ENCODE results near the gene CCDC40. TPM values are rescaled to one million over a fixed set of nuclear protein-coding genes. Genes with fewer than 3 reads are reported as not detected.

Gene CCDC40, protein sequence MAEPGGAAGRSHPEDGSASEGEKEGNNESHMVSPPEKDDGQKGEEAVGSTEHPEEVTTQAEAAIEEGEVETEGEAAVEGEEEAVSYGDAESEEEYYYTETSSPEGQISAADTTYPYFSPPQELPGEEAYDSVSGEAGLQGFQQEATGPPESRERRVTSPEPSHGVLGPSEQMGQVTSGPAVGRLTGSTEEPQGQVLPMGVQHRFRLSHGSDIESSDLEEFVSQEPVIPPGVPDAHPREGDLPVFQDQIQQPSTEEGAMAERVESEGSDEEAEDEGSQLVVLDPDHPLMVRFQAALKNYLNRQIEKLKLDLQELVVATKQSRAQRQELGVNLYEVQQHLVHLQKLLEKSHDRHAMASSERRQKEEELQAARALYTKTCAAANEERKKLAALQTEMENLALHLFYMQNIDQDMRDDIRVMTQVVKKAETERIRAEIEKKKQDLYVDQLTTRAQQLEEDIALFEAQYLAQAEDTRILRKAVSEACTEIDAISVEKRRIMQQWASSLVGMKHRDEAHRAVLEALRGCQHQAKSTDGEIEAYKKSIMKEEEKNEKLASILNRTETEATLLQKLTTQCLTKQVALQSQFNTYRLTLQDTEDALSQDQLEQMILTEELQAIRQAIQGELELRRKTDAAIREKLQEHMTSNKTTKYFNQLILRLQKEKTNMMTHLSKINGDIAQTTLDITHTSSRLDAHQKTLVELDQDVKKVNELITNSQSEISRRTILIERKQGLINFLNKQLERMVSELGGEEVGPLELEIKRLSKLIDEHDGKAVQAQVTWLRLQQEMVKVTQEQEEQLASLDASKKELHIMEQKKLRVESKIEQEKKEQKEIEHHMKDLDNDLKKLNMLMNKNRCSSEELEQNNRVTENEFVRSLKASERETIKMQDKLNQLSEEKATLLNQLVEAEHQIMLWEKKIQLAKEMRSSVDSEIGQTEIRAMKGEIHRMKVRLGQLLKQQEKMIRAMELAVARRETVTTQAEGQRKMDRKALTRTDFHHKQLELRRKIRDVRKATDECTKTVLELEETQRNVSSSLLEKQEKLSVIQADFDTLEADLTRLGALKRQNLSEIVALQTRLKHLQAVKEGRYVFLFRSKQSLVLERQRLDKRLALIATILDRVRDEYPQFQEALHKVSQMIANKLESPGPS
- not detected in 2 replicates for total RNA-seq (2013; cell fraction: nucleolus; rRNA removed)
- 0.06 TPM in 1 of 2 replicates, not detected in the other for total RNA-seq (2014; rRNA removed)
- not detected in 2 replicates for total RNA-seq (2014; rRNA removed; fragmentation: Illumina TruSeq; extraction: Trizol)
- total RNA-seq (2021), result not detected in 2 replicates
- polyA plus RNA-seq (2011; ENCODE audit: low read depth), result not detected
- 0.10 TPM in 1 of 2 replicates, not detected in the other for polyA plus RNA-seq (2011; rRNA removed)
- 0.19 TPM in 1 of 2 replicates, not detected in the other for polyA plus RNA-seq (2011; cell fraction: cytosol; rRNA removed)
- polyA plus RNA-seq (2011; cell fraction: nucleus; rRNA removed), result 0.36 and 0.47 TPM in 2 replicates
- not detected in 2 replicates for polyA plus RNA-seq (2012)
- not detected in 2 replicates for polyA plus RNA-seq (2014; fragmentation: Illumina TruSeq; extraction: Trizol)
- polyA plus RNA-seq (2014; fragmentation: Nextera tagmentation; extraction: Ambion mirVana), result not detected
- not detected in 2 replicates for polyA plus RNA-seq (2014; rRNA removed)
- polyA plus RNA-seq (2016; fragmentation: Nextera tagmentation; extraction: Ambion mirVana), result not detected
- polyA minus RNA-seq (2011; rRNA and poly(A)+ RNA removed), result not detected in 2 replicates
- polyA minus RNA-seq (2011; cell fraction: cytosol; rRNA and poly(A)+ RNA removed), result not detected in 2 replicates
- not detected in 2 replicates for polyA minus RNA-seq (2011; cell fraction: nucleus; rRNA and poly(A)+ RNA removed)
- percentile 10 among the genes with signal in this experiment for Bru-seq, nascent RNA
- BruChase-seq, experiment 1, labeled RNA remaining after a 6-hour chase, result percentile 14 among the genes with signal in this experiment
- BruChase-seq, experiment 2, labeled RNA remaining after a 2-hour chase, result percentile 16 among the genes with signal in this experiment
- long read RNA-seq, experiment 1, result 0 reads
- long read RNA-seq, experiment 2, result 0 reads

DNA sequence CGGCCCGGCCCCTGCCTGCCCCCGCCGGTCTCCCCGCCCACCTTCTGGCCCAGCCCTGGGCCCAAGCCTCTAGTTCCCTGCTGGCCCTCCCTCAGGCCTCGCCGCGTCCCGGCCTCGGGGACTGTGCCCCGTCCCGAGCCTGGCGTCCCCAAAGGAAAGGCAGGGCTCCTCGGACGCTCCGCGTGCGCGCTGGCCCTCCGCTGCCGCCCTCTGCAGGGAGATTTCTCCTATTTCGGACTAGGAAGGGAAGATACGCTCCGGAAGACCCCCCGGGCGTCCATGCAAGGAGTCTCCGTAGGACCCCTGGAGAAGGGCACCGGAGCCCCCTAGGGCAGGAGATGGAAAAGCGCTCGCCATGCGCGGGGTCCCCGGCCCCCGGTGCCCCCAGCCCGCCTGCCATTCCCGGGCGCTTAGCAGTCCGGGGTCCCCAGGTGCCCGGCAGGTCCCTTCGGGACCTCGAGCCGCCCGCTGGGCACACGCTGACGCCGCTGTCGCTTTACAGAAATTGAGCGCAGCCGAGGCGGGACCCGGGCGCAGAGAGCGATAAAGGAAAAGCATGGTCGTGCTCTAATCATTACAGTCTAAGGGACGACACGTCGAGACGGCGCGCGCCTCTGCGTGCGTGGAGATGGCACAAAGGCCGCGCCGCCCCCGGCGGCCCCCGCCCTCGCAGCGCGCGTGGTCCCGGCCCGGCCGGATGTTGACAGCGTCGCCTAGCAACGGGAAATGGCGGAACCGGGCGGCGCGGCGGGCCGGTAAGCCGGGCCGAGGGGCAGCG, at the start of gene CCDC40:
TSS of gene CCDC40 (plus strand) at position 706 of the 778 bp plus-strand sequence. CDS start at position 727, 21 bp downstream.
- H2AFZ ChIP-seq (ENCODE audit: control insufficient read depth, low read depth, low read length), result peak within 1 kb of the TSS; percentile 66
- in situ Hi-C loops (cut with MboI) (no loop called here), intact Hi-C loops (cut with micrococcal nuclease; ENCODE audit: unreplicated experiment) (no loop called here)
- FAIRE-seq, result no peak
- no peak within 1 kb of the TSS; the same call in 1 of the 2 replicates for H3K9ac ChIP-seq (ENCODE audit: control insufficient read depth, insufficient read depth, low read length)
- H3K27ac ChIP-seq (ENCODE audit: control insufficient read depth, insufficient read depth), result no peak within 1 kb of the TSS
- POLR2A ChIA-PET, result no interaction called here
- peak within 1 kb of the TSS; percentile 89 for H3K4me2 ChIP-seq (ENCODE audit: control insufficient read depth, insufficient read depth)
- H3K4me1 ChIP-seq (ENCODE audit: control insufficient read depth, insufficient read depth, low read length), result no peaks in the 10 kb centered on the region
- SMC1A ChIA-PET (ENCODE audit: uncharacterized antibody, unreplicated experiment), result no interaction called here
- WGBS (ENCODE audit: insufficient coverage, insufficient replicate concordance, low lambda C conversion rate, missing lambda C conversion rate), result 2% methylated on average over 82 of the region's 89 CpGs
- H3K36me3 ChIP-seq (ENCODE audit: control insufficient read depth in 2 of 2, insufficient read depth in 2 of 2, low read length in 1 of 2), result no peaks in the 10 kb centered on the region
- peaks cover 3 to 4% of the 10 kb centered on the region in 2 experiments; a peak in 3 of 4 replicates for H3K27me3 ChIP-seq (replicated peaks in 1 of 2; ENCODE audit: control insufficient read depth in 2 of 2, insufficient read depth in 2 of 2, low read length in 1 of 2)
- H3K9me3 ChIP-seq (replicated peaks; ENCODE audit: control insufficient read depth, insufficient read depth, low read length), result no peaks in the 10 kb centered on the region
- CTCF ChIA-PET, result no interaction called here
- DNase-seq (ENCODE audit: low read depth, low spot score), result no peak
- no TSS peak for BruUV-seq (replicated peaks)
- H3K4me3 ChIP-seq, result peak within 1 kb of the TSS; percentile 74; the same call in 1 of the 2 replicates
- RAD21 ChIA-PET (ENCODE audit: unreplicated experiment), result no interaction called here
- peak; percentile 96 for ATAC-seq
- no peaks in the 10 kb centered on the region for H3K79me2 ChIP-seq (ENCODE audit: control insufficient read depth, insufficient read depth, low read length)
- H4K20me1 ChIP-seq (ENCODE audit: control insufficient read depth, insufficient read depth), result no peaks in the 10 kb centered on the region
- TF ChIP-seq EP300 (IDR thresholded peaks at IDR 0.05; ENCODE audit: borderline replicate concordance in 1 of 2, control insufficient read depth in 1 of 2, low read depth in 2 of 2, low read length in 2 of 2) (no peak), EGR1 (IDR thresholded peaks at IDR 0.05; ENCODE audit: borderline replicate concordance in 1 of 2, low read depth in 2 of 2, low read length in 2 of 2) (peak in 1 of 2 experiments; percentile 70; a peak in 1 of 3 replicates), BACH1 (IDR thresholded peaks at IDR 0.05; ENCODE audit: borderline replicate concordance) (peak; percentile 40; the same call in 1 of the 2 replicates), POLR2A (IDR thresholded peaks at IDR 0.05; ENCODE audit: low read depth, low read length) (peak; percentile 39; the same call in 1 of the 2 replicates), YY1 (IDR thresholded peaks at IDR 0.05; ENCODE audit: low read depth, low read length) (peak; percentile 91), HDAC6 (IDR thresholded peaks at IDR 0.05; ENCODE audit: unreplicated experiment) (peak; percentile 51)
- TF ChIP-seq, protein P1, sequence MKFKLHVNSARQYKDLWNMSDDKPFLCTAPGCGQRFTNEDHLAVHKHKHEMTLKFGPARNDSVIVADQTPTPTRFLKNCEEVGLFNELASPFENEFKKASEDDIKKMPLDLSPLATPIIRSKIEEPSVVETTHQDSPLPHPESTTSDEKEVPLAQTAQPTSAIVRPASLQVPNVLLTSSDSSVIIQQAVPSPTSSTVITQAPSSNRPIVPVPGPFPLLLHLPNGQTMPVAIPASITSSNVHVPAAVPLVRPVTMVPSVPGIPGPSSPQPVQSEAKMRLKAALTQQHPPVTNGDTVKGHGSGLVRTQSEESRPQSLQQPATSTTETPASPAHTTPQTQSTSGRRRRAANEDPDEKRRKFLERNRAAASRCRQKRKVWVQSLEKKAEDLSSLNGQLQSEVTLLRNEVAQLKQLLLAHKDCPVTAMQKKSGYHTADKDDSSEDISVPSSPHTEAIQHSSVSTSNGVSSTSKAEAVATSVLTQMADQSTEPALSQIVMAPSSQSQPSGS (IDR thresholded peaks at IDR 0.05; ENCODE audit: low read length), result no peak
- TF ChIP-seq, protein P2, sequence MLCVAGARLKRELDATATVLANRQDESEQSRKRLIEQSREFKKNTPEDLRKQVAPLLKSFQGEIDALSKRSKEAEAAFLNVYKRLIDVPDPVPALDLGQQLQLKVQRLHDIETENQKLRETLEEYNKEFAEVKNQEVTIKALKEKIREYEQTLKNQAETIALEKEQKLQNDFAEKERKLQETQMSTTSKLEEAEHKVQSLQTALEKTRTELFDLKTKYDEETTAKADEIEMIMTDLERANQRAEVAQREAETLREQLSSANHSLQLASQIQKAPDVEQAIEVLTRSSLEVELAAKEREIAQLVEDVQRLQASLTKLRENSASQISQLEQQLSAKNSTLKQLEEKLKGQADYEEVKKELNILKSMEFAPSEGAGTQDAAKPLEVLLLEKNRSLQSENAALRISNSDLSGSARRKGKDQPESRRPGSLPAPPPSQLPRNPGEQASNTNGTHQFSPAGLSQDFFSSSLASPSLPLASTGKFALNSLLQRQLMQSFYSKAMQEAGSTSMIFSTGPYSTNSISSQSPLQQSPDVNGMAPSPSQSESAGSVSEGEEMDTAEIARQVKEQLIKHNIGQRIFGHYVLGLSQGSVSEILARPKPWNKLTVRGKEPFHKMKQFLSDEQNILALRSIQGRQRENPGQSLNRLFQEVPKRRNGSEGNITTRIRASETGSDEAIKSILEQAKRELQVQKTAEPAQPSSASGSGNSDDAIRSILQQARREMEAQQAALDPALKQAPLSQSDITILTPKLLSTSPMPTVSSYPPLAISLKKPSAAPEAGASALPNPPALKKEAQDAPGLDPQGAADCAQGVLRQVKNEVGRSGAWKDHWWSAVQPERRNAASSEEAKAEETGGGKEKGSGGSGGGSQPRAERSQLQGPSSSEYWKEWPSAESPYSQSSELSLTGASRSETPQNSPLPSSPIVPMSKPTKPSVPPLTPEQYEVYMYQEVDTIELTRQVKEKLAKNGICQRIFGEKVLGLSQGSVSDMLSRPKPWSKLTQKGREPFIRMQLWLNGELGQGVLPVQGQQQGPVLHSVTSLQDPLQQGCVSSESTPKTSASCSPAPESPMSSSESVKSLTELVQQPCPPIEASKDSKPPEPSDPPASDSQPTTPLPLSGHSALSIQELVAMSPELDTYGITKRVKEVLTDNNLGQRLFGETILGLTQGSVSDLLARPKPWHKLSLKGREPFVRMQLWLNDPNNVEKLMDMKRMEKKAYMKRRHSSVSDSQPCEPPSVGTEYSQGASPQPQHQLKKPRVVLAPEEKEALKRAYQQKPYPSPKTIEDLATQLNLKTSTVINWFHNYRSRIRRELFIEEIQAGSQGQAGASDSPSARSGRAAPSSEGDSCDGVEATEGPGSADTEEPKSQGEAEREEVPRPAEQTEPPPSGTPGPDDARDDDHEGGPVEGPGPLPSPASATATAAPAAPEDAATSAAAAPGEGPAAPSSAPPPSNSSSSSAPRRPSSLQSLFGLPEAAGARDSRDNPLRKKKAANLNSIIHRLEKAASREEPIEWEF (IDR thresholded peaks at IDR 0.05; ENCODE audit: insufficient replicate concordance, low read depth, low read length), result no peak
